Right hindlimb (tissue), 1 donor: ENCODE results near the gene CANX.
A peak's percentile ranks its signal among the peaks of the same experiment; 100 is the strongest.

Experiments used
- DNase-seq: peaks from one replicate; pipeline ENCODE4 v3.0.0-alpha.2; 2018

Gene CANX

DNA sequence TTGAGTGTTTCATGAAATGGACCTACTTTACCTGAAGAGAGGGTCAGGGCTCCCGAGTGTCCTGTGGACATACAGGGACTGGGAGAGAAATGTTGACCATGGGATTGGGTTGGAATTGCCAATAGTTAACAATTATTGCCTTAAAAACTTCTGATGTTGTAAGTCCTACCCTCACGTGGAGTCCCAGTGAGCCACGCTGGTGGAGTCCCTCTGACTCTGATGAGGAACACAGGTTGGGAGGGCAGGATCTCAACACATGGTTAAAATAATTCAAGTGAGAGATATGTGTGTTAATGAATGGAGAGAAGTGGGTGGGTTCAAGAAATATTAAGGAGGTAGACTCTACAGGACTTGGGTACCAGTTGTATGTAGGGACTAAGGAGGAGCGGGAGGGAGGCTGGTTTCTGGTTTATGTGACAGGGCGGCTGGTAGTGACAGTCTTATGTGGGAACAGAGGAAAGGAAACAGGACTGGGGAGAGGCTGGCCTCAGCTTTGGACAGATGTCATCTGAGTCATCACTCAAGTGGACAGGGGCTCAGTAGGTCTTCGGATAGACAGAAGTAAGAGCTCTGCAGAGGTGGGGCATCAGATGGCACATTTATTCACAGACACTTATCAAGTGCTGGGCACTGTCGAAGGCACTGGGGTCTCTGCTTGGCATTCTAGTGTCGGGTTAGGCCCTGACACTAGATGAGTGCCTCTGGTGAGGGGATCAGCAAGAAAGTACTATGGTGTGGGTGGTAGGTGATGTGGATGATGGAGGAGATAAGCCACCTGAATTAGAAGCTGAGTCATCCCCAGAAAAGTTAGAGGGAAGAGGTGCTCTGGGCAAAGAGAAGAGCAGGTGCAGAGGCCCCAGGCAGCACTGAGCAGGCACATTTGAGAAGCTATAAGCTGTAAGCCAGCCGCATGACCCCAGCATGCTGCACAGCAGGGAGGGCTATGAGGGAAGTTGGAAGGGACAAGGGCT is 61.1 kb downstream of the CANX start:
- no peak for DNase-seq

DNA sequence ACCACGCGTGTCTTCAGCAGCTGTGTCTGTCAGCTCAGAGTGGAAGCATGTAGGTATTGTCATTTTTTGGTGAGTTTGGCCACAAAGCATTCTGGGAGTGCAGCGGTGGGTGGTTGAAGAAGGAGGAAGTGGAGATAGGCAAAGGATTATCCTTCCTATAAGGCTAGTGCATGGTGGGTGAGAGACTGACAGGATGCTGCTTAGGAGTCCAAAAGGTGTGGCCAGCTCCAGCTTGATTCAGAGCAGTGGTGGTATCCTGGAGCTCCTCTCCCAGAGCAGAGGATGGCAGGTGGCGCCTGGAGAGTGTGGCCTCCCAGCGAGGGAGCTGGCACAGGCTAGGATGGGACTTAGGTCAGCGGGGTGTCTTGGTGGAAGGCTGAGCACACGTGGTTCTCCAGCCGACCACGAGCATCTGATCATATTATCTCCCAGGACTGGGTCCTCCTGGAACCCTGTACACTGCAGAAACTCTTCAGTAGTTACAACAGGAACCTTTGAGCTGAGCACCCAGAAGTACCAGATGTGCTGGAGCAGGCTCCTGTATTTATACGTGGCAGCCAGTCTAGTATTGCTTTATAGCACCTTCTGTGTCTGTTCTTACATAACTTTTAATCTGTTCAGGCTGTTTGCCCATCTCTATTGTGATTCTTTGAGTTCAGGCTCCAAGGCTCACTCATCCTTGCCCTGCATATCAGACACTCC is 63.5 kb downstream of the CANX start:
- DNase-seq: no peak

DNA sequence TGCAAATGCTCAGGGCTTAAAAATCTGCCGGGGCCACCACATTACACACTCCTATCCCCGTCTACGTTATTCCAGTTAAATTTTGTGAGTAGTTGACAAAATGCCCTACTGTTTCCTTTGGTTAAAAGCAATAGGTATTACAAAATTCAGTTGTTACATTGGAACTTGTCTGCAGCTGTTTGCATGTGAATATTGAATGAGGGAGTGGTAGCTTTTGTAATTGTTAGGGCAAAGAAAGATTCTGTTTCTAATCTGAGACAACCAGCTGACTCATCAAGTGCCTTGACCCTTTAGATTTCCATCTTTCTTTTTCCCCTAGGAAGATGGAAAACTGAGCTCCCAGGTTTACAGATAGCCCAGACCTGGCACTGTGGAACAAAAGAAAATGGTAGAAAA is 64.0 kb downstream of the CANX start:
- no peak for DNase-seq

DNA sequence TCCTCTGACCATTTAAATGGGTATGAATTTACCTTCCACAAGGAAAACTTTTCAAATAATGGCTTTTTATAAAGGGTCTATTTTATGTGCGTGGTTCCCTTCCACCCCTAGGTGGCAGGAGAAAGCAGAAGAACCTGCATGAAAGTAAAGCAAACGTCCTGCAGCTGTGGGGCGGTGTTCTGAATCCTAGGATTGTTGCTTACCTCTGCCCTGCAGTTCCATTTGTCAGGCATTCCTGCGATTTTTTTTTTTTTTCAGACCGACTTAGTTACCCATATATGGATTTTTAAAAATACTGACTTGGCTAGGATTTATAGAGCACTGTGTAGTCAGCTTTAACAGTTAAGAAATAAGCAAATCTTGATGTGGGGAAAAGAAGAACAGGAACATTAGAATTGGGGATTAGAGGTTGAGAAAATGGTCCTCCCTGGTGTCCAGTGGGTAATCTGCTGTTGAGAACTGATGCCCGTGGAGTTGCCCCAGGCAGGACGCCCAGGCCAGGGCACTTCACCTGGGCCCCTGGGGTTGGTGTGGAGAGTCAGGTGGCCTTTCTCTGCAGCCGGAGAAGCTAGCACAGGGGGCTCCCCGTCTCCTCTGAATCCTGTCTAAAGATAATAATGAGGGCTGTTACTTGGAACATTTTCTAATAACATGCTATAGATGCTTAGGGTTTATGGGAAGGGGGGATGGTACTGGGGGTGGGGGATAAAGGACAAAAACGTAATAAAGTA is 64.6 kb downstream of the CANX start:
- peak; percentile 67 for DNase-seq

DNA sequence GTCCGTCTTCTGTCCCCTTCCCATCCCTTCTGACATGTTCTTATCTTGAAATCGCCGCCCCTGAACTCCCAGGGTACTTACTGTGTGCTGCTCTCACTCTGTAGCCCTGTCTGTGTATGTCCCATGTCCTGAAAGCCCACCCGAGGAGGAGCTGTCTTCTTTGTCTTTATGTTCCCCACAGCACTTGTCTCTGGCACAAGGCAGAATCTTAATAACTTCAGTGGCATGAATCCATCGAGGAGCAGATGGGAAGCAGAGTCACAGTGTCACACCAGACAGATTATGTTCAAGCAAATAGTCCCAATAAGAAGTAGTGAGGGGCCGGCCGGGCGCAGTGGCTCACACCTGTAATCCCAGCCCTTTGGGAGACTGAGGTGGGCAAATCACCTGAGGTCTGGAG is 65.3 kb downstream of the CANX start:
- no peak for DNase-seq

- no peak for DNase-seq
Measured at GRCh38 chr5:179765400-179765799, 66.6 kb downstream of the CANX start.

GRCh38 chr5:179766021-179766725 is 67.4 kb downstream of the CANX start:
- DNase-seq: no peak

GRCh38 chr5:179766726-179767455 is 68.1 kb downstream of the CANX start:
- no peak for DNase-seq

- no peak for DNase-seq
Measured at GRCh38 chr5:179767496-179768100, 68.8 kb downstream of the CANX start.

DNA sequence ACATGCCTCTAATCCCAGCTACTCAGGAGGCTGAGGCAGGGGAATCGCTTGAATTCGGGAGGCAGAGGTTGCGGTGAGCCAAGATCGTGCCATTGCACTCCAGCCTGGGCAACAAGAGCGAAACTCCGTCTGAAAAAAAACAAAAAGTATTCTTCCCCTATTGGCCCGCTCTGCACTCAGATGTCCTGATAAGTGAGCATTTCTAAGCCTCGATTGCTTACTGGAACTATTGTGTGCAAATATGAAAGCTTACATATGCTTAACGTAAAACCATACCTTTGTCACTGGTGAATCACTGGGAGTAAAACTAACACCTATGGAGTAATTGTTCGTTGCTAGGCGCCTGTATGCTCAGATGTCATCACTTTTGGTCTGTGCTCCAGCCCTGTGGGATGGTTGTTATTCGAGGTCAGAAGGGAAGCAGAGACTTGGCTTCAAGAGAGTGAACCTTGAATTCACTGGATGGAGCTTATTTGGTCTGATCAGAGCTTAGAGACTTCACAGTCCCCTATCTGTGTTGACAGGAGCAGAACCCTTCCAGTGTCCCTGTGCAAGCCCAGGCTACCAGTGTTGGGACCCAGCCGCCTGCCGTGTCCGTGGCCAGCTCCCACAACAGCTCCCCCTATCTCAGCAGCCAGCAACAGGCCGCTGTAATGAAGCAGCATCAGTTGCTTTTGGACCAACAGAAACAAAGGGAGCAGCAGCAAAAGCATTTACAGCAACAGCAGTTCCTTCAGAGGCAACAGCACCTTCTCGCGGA is 69.7 kb downstream of the CANX start:
- DNase-seq: no peak

DNA sequence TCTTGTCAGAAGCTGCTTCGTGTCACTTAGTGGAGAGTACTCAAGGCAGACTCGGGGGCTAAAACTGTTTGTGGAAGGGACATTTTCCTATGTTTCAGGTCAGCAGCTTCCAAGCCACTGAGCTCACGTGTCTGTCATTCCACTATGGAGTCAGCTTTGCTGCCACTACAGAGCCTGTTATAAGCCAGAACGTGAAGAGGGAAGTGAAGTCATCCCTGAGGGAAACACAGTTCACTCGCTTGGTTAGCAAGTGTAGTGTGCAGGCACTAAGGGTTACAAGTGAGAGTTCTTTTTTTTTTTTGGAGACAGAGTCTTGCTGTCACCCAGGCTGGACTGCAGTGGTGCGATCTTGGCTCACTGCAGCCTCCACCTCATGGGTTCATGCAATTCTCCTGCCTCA is 70.5 kb downstream of the CANX start:
- DNase-seq: no peak

DNA sequence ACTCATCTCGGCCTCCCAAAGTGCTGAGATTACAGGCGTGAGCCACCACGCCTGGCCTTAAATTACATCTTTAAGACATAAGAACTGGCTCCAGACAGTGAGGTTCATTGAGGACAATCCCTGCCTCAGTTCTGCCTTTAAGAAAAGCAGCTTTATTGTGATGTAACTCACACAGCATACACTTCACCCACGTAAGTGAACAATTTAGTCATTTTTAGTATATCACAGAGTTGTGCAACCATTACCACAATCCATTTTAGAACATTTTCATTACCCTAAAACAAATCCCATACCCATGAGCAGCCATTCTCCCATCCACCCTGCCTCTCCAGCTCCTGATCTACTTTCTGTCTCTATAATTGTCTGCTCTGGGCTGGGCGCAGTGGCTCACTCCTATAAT is 71.0 kb downstream of the CANX start:
- DNase-seq: no peak

- no peak for DNase-seq
Measured at GRCh38 chr5:179771311-179771895, 72.6 kb downstream of the CANX start.

GRCh38 chr5:179772351-179772750 is 73.6 kb downstream of the CANX start:
- DNase-seq: no peak

DNA sequence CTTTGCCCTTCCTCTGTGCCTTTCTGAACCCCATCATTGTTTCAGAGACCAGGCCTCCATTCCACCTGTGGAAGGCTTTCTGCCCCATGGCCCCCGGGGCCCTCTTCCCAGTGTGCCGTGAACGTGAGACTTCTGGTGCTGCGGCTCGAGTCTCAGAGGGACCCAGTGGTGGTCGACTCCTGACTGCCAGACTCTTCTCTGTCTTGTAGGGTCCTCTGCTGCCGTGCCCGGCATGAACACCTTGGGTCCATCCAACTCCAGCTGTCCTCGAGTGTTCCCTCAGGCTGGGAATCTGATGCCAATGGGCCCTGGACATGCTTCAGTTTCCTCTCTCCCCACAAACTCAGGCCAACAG is 74.9 kb downstream of the CANX start:
- DNase-seq: no peak

DNA sequence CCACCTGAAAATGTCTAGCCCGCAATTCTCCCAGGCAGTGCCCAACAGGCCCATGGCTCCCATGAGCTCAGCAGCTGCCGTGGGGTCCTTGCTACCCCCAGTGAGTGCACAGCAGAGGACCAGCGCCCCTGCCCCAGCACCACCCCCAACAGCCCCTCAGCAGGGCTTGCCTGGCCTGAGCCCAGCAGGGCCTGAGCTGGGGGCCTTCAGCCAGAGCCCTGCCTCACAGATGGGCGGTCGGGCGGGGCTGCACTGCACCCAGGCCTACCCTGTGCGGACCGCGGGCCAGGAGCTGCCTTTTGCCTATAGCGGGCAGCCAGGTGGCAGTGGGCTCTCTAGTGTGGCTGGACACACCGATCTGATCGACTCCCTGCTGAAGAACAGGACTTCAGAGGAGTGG is 75.7 kb downstream of the CANX start:
- no peak for DNase-seq

- no peak for DNase-seq
Measured at GRCh38 chr5:179776411-179776938, 77.7 kb downstream of the CANX start.

- DNase-seq: no peak
Measured at GRCh38 chr5:179777456-179777855, 78.7 kb downstream of the CANX start.

DNA sequence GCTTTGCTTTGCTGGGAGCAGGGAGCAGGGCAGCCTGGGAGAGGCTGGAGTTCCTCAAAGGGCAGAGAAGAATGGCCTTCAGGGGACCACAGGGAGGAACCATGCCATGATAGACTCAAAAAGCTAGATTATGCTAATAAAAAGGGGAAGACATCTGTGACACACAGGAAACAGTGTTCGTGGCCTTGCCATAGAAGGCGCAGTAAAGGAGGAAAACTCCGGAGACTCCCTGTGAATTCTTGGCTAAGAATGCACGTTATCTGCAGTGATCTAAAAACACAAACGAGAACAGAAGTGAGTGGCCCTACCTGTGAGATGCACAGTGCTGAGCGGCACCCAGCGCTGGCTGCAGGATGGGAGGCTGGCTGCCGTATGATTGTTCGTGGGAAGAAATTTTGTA is 79.1 kb downstream of the CANX start:
- DNase-seq: no peak

DNA sequence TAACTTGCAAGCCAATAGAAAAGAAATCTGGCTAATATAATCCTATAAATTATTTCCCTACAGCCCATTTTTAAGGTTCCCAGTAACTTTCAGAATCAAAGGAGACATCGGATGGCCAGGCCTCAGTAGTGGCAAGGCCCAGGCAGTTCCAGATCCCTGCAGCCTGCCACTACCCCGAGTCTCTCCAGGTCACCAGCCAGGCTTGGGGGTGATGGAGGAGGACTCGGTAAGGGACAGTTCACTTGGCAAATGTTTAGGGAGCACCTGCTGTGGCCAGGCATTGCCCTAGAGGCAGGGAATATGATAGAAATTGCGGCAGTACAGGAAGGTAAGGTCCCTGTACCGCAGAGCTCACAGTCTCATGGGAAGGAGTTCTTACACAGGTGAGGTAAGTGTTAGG is 79.8 kb downstream of the CANX start:
- DNase-seq: no peak
